Umbilical cord (tissue), 2 donors: ENCODE data around the gene KCNAB1. TPM values are rescaled to one million over a fixed set of nuclear protein-coding genes. Genes with fewer than 3 reads are reported as not detected.

Source experiments
- DNase-seq: peaks from one replicate; pipeline ENCODE4 v3.0.0-alpha.2; 2015; ENCODE audit warnings: low spot score
- total RNA-seq: library from RNA; depleted of rRNA; stranded (reverse); fragments of >200 nt; gene quantifications from one replicate; pipeline ENCODE4 v1.2.3, GENCODE V29; 2014; ENCODE audit warnings: low replicate concordance; ENCODE audit not compliant: insufficient read depth

KCNAB1 gene
- total RNA-seq, 1 donor from 2014 or later = 0.72 TPM

DNA sequence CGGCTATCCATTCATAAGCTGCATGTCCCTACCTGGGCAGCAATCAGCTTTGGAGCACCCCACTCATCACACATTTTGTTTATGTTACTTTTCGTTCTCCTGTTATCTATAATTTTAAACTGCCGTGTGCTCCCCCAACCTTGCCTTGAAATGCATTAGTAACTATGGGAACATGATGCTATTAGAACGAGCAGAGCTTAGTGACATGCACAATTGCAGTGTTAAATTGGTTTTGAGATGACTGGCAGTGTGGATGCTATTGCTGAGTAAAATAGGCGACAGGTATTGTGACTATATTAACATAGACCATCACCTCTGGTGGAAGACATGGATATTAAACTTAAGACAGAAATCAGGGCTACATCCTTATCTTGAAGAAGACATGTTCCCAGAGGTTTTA is 191.6 kb downstream of the KCNAB1 start:
- no peak for DNase-seq

DNA sequence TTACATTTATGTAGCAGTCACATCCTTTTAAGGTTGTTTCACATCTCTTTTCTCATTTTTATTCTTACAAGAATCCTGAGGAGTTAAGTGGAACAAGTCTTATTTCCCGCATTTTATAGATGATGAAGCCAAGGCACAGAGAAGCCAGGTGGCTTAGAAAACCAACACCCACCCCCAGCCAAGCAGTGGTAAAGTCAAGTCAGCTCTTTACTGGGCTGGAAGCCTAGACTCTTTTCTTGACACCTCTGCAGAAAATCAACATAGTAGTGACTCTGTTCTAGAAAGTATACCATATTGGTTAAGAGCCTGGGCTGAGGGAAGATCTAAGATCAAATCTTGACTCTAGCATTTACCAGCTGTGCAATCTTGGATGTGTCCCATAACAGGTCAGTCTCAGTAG is 195.7 kb downstream of the KCNAB1 start:
- no peak for DNase-seq

- DNase-seq = no peak
Observed at GRCh38 chr3:156317462-156318074, 197.2 kb downstream of the KCNAB1 start.

GRCh38 chr3:156321945-156322344 is 201.6 kb downstream of the KCNAB1 start:
- no peak for DNase-seq

DNA sequence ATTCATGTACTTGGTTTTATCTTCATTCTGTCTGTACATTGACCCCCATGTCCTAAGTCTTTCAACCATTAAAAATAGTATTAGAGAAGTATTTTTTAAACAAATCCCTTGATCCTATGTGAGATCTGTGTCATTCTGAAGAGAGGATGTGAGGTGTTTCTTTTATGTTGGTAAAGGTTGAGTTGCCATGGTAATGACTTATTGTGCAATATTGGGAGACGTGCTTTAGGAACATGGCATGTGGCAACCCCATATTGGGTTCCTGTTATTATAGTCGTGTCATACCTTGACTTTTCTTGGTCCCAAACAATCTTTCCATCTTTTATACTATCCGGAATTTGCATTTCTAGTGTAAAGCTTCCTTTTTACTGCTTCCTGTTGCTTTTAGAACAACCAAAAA is 203.1 kb downstream of the KCNAB1 start:
- no peak for DNase-seq

DNA sequence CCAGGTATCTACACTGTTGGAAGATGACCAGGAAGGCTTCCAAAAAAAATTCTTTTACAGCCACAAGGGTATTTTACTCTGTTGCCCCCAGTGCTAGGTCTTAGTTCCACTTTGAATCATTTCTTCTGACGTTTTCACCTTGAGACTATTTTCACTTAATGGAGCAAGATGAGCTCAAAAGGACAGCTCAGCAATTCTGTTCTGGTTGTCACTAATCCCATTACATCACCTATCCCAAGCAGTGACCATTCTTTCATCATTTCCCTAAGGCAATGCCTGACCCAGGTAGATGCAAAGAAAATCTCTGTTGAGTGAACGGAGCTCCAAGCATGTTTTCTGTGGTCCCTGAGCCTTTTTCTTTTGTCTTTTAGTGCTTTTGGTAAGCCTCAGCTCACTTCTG is 210.0 kb downstream of the KCNAB1 start:
- DNase-seq = no peak

DNA sequence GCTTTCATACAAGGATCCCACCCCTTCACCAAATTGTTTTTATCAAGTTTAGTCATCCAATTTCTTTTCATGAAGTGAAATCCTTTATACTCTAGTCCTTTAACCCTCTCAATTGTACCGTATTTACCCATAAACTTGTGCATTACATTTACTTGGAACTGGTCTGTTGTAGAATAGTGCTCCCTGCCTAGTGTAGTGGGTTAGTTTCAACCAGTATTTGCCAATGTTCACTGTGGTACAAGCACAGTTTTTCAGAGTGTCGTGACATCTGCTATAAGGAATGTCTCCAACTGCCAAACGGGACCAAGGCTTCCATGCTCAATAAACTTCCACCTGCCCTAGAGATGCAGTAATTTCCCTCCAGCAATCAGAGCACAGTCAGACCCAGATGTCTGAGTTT is 211.9 kb downstream of the KCNAB1 start:
- no peak for DNase-seq

DNA sequence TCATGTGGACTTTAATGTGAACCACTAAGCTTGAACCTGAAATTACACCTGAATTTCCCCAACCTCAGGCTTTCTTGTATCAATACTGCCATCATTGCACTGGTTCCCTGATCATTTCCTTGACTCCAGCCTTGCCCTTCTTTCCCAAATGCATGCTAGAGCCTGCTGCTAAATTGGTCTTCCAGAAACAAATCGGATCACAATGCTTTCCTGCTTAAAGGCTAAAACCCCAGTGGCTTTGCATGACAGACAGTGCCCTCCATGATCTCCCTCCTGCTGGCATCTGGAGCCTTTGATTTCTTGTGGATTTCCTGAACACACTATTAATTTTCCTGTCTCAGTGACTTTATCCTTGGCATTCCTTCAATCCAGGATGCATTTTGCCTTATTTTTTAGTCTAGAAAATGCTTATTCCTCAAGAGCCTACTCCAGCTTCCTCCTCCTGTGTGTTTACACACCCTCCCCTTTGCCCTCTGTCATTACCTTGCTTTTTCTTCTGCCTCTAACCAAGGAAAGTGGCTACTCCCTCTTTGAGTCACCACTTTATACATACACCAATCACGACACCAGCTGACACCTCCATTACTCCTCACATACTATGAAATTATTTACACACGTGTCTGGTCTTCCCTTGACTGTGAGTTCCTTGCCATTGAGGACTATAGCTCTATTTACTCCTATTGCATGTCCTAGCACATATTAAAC is 214.6 kb downstream of the KCNAB1 start:
- no peak for DNase-seq

GRCh38 chr3:156339491-156339890 is 219.1 kb downstream of the KCNAB1 start:
- DNase-seq = no peak

DNA sequence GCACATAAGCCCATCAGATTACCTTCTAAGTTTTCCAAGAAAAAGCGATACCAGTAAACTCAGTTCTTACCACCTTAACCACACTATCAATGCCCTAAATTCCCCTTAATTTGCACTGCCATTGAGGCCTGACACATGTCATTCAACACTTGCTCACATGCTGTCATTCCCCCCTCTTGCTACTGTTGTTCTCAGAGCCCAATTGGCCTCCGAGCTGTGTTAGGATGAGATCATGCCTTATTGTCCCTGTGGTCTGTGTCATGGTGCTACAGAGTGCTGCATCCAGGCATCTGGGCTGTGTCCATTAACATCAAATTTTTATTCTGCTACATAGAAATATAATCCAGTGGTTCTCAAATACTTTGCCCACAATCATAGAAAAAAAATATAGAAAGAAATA is 221.0 kb downstream of the KCNAB1 start:
- DNase-seq = no peak

DNA sequence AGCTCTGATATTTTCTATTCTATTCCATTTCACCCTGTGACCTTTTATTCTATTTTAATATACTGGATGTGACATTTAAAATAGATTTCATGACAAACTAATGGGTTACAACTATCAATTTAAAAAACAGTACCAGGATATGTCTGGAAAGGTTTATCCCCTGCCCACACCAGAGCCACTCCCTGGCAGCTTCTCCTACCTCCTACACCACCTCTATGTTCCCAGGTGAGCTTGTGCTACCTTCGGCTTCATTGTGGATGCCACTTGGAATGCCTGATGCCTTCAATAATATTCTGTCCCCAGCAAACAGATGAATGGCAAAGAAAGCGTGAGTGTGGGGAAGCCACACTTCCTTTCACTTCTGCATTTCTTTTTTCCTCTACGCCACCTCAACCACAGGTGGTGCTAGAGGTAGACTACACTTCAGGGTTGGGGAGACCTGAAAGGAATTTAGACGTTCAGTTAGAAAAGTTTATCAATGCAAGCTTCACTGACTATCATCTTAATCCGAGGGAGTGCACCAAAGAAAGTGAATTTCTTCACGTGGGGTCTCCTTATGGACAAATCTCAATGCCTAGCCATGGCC is 221.5 kb downstream of the KCNAB1 start:
- no peak for DNase-seq

DNA sequence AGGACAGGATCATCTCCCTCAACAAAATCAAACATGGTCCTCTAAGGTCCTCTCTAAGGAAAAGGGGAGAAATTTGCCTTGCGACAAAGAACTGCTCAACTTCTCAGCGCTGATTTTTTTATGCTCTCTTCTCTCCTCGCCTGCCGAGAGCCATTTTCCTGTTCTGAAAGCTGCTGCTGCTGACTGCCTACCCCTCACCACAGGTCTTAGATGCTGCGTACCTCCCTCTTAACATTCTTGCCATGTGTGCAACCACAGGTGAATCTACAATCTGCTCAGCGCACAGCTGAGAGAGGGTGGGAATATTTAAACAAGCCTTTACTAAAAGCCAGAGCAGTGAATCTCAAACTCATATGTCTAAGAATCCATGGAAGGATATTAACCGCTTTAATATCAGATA is 223.8 kb downstream of the KCNAB1 start:
- DNase-seq = no peak

- no peak for DNase-seq
Observed at GRCh38 chr3:156349111-156349510, 228.7 kb downstream of the KCNAB1 start.

DNA sequence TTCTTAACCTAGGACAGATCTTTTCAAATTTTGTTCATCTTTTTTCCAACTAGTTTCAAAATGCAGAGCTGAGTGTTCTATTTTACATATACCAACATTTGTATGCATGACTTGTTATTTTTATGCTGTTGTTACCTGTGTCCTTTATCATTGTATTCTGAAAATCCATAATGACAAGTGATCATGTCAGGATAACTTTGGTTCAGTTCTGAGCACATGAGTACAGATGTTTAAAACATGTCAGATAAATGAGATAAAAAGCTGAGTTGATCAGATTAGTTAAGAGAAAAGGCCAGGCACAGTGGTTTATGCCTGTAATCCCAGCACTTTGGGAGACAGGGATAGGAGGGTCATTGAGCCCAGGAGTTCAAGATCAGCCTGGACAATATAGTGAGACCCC is 229.6 kb downstream of the KCNAB1 start:
- DNase-seq = no peak

DNA sequence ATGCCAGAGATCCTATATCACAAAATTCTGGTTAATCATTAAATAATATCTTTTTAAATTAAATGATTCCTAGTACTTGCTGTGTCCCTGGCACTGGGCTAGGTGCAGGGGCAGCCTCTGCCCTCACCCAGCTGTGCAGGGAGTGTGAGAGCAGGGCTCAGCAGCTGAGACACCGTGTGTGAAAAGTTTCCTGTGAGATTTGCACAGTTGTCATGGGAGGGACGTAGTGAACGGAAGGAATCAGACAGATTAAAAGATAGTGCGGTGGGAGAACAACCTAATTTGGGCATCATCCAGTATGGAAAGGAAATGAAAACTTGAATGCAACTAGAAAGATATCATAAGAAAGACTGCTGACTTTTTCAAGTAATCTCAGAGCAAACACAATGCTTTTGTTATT is 230.4 kb downstream of the KCNAB1 start:
- DNase-seq = no peak

DNA sequence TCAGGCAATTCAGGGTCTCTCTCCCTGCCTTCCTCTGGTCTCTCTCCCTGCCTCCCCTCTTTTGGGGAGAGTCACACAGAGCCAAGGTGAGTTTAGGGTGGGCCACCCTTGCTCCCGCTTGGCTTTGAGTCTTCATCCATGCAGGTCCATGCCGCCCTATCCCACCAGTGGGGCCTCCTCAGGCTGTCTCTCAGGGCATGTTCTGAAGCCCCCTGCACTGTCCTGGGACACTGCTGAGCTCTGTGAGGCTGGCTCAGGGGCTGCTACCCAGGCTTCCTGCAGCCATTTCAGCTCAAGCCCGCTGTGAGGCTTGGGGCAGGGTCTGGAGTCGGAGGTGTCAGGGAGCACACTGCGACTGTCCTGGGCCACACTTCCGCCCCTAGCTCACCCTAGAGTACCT is 231.4 kb downstream of the KCNAB1 start:
- DNase-seq = no peak

- DNase-seq = no peak
Observed at GRCh38 chr3:156352728-156353127, 232.3 kb downstream of the KCNAB1 start.

DNA sequence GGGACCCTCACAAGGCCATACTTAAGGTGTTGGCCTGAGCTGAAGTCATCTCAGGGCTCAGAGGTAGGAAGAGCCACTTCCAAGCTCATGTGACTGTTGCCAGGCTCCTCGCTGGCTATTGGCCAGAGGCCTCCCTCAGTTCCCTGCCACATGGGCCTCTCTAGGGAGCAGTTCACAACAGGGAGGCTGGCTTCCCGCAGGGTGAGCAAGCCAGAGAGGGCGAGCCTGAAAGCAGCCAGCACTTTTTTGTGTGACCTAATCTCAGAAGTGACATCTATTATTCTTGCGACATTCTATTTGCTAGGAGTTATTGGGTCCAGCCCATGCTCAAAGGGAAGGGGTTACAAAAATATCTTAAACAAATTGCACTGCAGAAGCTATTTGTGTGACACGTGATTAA is 233.2 kb downstream of the KCNAB1 start:
- no peak for DNase-seq

DNA sequence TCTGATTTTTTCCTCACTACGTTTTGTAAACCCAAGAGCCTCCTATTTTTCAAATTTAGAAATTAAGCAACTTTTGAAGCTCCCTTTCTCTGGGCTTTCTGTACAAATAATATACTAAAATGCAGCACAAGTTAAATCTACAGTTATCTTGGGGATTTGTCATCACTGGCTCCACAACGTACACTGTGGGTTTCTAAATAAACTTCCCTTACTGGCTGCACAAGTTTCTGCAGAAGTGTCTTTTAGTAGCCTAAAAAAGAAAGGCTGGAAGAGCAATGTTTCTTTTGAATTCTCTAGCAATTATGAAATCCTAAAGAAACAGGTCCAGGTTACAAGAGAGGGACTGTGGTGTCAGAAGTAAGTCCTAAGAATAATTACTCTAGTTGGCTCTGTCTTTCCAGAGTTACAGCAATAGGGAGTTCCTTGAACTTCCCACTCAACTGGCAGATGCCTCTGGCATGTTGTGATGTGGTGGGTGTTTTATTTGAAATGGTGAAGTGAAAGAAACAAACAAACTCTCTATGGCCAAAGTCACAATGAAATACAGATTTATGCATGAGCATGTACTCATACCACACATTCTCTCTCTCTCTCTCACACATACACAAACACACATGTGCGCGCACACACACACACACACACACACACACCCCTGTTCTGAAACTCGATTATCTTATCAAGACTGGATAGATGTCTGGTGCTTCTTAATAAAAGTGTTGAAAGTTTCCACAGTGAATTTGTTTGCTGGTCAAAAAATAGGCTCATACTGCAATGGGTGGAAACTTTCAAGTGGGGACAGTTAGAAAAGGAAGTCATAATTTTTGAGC is 236.4 kb downstream of the KCNAB1 start:
- DNase-seq = peak; percentile 63

DNA sequence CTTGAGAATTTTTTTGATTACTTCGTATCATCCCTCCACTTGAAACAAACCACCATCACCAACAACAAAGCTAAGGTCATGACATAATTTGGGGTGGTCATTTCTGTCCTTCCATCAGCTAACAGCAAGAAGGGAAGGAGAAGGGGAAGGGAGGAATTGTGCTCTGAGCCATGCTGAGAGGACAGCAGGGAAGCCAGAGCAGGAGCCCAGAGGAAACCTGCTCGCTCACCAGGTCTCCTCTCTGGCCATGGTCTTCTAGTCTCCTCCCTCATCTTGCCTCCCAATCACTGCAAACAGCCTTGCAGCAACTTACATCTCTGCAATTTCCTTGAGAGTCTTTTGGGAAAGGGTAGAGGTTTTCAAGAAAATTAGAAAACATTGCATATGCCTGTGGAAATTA is 237.9 kb downstream of the KCNAB1 start:
- no peak for DNase-seq

DNA sequence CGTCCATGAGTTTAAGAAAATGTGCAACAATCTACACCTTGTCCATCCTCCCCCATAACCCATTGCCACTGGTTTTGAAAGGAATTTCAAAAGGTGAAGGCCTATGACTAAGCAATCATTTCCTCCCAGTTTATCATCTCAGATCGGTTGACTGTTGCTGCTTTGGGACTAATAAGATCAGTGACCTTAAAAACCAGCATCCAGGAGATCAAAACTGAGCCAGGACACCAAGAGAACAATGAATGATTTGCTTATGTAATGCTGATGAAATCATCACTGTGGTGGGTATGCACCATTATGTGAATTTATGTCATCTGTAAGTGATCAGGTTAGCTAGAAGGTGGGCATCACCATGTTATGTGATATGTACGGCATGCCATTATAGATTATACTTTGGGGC is 239.0 kb downstream of the KCNAB1 start:
- no peak for DNase-seq

- no peak for DNase-seq
Observed at GRCh38 chr3:156360083-156360482, 239.7 kb downstream of the KCNAB1 start.
